Loucy (cell line): Measurements from ENCODE around the gene TBX15.

Experiments
- H2AFZ ChIP-seq: fragments of 200-600 bp; sonication (generic); 2 replicates; pipeline ENCODE4 v1.6.0; 2016; ENCODE audit warnings: antibody characterized with exemption, mild to moderate bottlenecking, low read length, moderate library complexity
- H3F3A ChIP-seq: fragments of 200-600 bp; 2 replicates; pipeline ENCODE4 v1.6.0; 2016; ENCODE audit warnings: antibody characterized with exemption, low read depth, mild to moderate bottlenecking
- H3K27me3 ChIP-seq: fragments of 200-600 bp; sonication (generic); 2 replicates; pipeline ENCODE4 v1.6.1; 2014; ENCODE audit warnings: low read length, mild to moderate bottlenecking; ENCODE audit not compliant: insufficient read depth, poor library complexity, severe bottlenecking
- H3K36me3 ChIP-seq: fragments of 200-600 bp; sonication (generic); 2 replicates; pipeline ENCODE4 v1.6.1; 2016; ENCODE audit warnings: low read length; ENCODE audit not compliant: insufficient read depth
- H3K4me1 ChIP-seq: fragments of 200-600 bp; sonication (generic); 2 replicates; pipeline ENCODE4 v1.5.1; 2014; ENCODE audit warnings: low read length, mild to moderate bottlenecking; ENCODE audit not compliant: insufficient read depth, poor library complexity, severe bottlenecking
- H3K4me2 ChIP-seq: fragments of 200-600 bp; sonication (generic); 2 replicates; pipeline ENCODE4 v1.6.0; 2014; ENCODE audit warnings: antibody characterized with exemption, low read length, low read depth, mild to moderate bottlenecking; ENCODE audit not compliant: poor library complexity, severe bottlenecking
- H3K4me3 ChIP-seq: fragments of 200-600 bp; sonication (generic); 2 replicates; pipeline ENCODE4 v1.5.1; 2014; ENCODE audit warnings: low read length, mild to moderate bottlenecking, mixed read lengths; ENCODE audit not compliant: poor library complexity, severe bottlenecking
- H3K79me2 ChIP-seq: fragments of 200-600 bp; sonication (generic); 2 replicates; pipeline ENCODE4 v1.6.1; 2014; ENCODE audit warnings: low read length; ENCODE audit not compliant: insufficient read depth
- H3K9ac ChIP-seq: fragments of 200-600 bp; sonication (generic); 2 replicates; pipeline ENCODE4 v1.6.0; 2014; ENCODE audit warnings: mild to moderate bottlenecking, low read depth, low read length, moderate library complexity; ENCODE audit not compliant: poor library complexity, severe bottlenecking
- H3K9me2 ChIP-seq: fragments of 200-600 bp; sonication (generic); replicated peaks from 2 replicates; pipeline ENCODE4 v1.6.1; 2016; ENCODE audit warnings: low read depth, low read length, mixed read lengths
- H3K9me3 ChIP-seq: fragments of 200-600 bp; sonication (generic); 2 replicates; pipeline ENCODE4 v1.6.1; 2014; ENCODE audit warnings: mild to moderate bottlenecking, antibody characterized with exemption, low read length, low read depth; ENCODE audit not compliant: insufficient read depth
- H4K20me1 ChIP-seq: fragments of 200-600 bp; sonication (generic); 2 replicates; pipeline ENCODE4 v1.6.0; 2014; ENCODE audit warnings: antibody characterized with exemption, low read length, mild to moderate bottlenecking; ENCODE audit not compliant: insufficient read depth, poor library complexity, severe bottlenecking
- EZH2phosphoT487 ChIP-seq: fragments of 200-600 bp; IDR thresholded peaks from 2 replicates; pipeline ENCODE4 v1.6.1; 2018; ENCODE audit warnings: antibody characterized with exemption, mild to moderate bottlenecking, moderate library complexity, borderline replicate concordance
- TF ChIP-seq, protein P1 (sequence below): fragments of 200-600 bp; sonication (generic); conservative IDR thresholded peaks from 2 replicates; pipeline ENCODE4 v1.5.1; 2014; ENCODE audit warnings: mild to moderate bottlenecking, antibody characterized with exemption, low read length

The TBX15 gene

DNA sequence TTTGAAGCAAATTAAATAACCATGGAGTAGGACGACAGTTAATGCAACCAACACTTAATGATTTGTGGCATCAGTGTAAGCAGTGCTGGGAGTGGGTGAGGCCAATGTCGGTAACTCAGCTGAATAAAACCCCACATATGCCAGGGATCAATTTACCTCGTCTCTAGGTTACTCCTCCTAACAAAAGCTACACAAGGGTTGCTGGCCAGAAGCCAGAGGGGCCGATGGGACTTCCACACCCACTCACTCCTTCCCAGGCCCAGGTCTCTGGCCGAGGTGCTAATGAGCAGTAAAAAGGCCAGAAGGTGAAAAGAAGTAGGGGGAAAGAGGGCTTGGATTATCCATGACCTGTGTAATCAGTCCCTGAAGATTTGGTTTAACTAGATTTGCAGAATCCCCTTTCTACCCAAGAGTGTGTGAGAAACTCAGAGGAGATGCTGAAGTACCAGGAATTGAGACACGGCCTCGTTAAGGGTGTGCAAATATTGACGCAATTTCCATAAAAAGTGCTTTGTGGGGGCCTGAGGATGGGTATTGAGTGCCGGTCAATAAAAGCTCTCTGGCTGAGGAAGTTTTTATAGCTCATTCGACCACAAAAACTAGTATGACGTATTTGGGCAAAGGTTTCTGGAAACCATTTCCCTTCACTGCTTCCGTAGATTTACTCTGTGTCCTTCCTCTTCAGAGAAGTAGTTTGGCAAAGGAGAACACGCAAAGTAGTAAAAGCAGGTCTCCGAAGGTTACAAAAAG is 145.5 kb downstream of the TBX15 start:
- Histone ChIP-seq H3K4me1 (no peaks in the 10 kb centered on the region), H3K9me3 (no peaks in the 10 kb centered on the region), H3K9me2 (no peaks in the 10 kb centered on the region), H2AFZ (no peak overlapping the region), H3K79me2 (no peaks in the 10 kb centered on the region), H3K9ac (no peak overlapping the region), H3K27me3 (no peaks in the 10 kb centered on the region), H4K20me1 (no peaks in the 10 kb centered on the region), H3F3A (no peaks in the 10 kb centered on the region), H3K4me2 (no peak overlapping the region), H3K4me3 (no peak overlapping the region), H3K36me3 (no peaks in the 10 kb centered on the region)
- no peak for TF ChIP-seq EZH2phosphoT487
- TF ChIP-seq, protein P1, sequence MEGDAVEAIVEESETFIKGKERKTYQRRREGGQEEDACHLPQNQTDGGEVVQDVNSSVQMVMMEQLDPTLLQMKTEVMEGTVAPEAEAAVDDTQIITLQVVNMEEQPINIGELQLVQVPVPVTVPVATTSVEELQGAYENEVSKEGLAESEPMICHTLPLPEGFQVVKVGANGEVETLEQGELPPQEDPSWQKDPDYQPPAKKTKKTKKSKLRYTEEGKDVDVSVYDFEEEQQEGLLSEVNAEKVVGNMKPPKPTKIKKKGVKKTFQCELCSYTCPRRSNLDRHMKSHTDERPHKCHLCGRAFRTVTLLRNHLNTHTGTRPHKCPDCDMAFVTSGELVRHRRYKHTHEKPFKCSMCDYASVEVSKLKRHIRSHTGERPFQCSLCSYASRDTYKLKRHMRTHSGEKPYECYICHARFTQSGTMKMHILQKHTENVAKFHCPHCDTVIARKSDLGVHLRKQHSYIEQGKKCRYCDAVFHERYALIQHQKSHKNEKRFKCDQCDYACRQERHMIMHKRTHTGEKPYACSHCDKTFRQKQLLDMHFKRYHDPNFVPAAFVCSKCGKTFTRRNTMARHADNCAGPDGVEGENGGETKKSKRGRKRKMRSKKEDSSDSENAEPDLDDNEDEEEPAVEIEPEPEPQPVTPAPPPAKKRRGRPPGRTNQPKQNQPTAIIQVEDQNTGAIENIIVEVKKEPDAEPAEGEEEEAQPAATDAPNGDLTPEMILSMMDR, result no peak

DNA sequence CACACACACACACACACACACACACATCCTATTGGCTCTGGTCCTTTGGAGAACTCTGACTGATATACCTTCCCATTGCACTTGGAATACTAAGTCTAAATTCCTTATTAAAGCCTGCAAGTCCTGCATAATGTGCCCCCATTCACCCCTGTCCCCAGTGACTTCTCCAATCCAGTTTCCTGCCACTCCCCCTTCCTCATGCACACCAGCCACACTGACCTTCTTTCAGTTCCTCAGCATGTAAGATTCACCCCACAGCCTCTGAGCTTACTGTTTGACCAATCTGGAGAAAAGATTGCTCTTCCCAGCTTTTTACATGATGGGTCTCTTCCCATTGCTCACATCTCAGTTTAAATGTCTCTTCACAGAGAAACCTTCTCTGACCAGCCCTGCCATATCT is 146.6 kb downstream of the TBX15 start:
- H3K4me2 ChIP-seq, result no peak overlapping the region
- no peaks in the 10 kb centered on the region for H3K9me2 ChIP-seq
- no peaks in the 10 kb centered on the region for H4K20me1 ChIP-seq
- no peaks in the 10 kb centered on the region for H3K4me1 ChIP-seq
- no peak overlapping the region for H3K9ac ChIP-seq
- no peaks in the 10 kb centered on the region for H3K9me3 ChIP-seq
- no peaks in the 10 kb centered on the region for H3K79me2 ChIP-seq
- no peak overlapping the region for H3K4me3 ChIP-seq
- no peaks in the 10 kb centered on the region for H3F3A ChIP-seq
- no peaks in the 10 kb centered on the region for H3K27me3 ChIP-seq
- no peaks in the 10 kb centered on the region for H3K36me3 ChIP-seq
- H2AFZ ChIP-seq, result no peak overlapping the region
- TF ChIP-seq, protein P1, result no peak
- TF ChIP-seq EZH2phosphoT487, result no peak
